CD4-positive, alpha-beta T cell treated with Interleukin-15 for 4 hours (primary cell): ENCODE data around the gene STOM.
A peak's percentile ranks its signal among the peaks of the same experiment; 100 is the strongest.
"Not testable (repeated sequence)": the region's sequence is repeated elsewhere in the genome, so short reads cannot be mapped to it uniquely, and the experiment has no call there.

ENCODE experiments used
- DNase-seq: peaks from one replicate; pipeline ENCODE4 v3.0.0-alpha.2; 2020; ENCODE audit warnings: low spot score

The STOM gene

DNA sequence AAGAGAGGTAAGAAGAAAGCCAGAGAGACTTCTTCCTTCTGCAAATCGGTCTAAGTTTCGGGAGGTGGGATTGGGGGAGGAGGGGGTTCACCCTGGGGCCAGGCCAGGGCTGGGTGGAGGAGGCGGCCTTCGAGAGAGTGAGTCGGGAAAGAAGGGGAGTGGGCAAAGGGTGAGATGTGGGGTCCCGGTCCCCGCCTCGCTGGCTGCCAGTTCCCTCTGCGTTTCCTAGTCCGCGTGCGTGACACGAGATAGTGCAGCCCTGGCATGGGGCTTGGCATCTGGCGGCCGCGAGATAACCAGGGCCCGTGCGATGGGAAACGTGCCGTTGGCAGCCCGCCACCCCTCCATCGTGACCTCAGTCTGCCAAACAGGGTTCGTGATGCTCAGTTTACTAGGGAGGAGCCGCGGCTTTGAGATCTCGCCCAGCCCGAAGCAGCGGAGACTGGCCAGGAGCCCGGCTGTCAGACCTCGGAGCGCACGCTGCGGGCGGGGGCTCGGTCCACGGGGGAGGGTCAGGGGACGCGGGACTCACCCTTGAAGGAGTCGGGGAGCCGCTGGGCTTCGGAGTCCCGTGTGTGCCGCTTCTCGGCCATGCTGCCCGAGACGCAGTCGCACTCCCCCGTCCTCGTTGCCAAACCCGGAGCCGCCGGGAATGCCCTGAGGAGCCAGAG lies at the start of gene STOM:
TSS of gene STOM (minus strand) at position 656 of the 671 bp plus-strand sequence. CDS start at position 593, 63 bp downstream.
- DNase-seq: peak; percentile 61

- no peak for DNase-seq
These were observed 41.9 kb upstream of the STOM start for GRCh38 chr9:121411993-121412392.

- no peak for DNase-seq
These were observed 35.8 kb upstream of the STOM start for GRCh38 chr9:121405899-121406298.

- no peak for DNase-seq
These were observed 34.9 kb upstream of the STOM start for GRCh38 chr9:121404906-121405305.

DNA sequence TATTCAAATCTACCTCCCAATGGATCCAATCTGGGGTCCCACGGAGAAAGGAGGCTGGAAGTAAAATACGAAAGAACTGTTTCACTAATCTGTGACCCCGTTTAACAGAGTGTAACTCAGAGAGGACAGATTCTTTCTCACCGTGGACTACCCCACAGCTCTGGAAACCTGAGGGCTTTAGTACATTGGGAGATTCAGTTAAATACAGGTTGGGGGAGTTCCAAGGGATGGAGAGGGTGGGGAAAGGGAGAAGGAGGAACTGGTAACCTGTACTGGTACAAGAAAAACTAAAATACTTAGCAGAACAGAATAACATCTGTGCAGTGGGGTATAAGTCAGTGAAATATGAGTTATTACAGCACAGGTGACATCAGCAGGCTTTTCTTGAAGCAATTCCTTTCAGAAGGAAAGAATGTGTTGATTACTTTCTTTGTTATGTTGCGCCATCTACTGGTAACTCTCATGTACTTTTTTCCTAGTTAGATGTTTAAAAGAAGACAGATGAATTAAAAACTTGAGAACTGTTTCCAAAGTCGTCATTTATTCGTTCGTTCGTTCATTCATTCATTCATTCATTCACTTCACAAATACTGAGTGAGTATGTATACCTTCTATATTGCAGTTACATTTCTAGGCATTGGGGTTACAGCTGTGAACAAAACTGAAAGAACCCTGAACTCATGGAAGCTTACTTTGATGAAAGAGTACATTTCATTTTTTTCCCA lies 30.0 kb upstream of the STOM start:
- peak; percentile 62 for DNase-seq

DNA sequence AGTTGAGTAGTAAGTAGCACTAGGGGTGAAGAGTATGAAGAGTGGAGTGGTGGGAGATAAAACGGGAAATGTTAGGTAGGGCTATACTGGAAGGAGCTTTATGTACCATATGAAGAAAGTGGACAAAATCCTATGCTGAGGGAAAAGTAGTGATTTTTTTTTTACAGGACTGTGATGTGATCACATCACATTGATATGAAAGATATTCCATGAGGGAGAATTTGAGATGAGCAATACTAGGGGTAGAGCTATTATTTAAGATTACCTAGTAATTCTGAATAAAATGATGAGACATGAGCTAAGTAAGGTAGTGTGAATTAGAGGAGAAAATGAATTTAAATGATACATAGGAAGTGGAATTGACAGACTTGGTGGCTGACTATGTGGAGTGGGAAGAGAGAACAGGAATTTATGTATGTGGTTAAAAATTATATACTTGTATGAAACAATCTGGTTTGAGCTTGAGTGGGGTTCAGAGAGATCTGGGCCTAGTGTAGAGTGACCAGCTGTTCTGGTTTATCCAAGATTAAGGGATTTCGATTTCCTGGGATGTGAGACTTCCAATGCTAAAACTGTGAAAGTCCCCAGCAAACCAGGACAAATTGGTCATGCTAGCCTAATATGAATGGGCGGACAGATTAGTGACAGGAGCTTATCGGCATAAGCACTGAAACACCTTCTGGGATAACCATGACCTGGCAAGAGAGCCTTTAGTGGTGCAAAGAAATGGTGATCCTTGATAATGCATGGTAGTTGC lies 29.3 kb upstream of the STOM start:
- DNase-seq: no peak

GRCh38 chr9:121398374-121398773 lies 28.3 kb upstream of the STOM start:
- DNase-seq: no peak

DNA sequence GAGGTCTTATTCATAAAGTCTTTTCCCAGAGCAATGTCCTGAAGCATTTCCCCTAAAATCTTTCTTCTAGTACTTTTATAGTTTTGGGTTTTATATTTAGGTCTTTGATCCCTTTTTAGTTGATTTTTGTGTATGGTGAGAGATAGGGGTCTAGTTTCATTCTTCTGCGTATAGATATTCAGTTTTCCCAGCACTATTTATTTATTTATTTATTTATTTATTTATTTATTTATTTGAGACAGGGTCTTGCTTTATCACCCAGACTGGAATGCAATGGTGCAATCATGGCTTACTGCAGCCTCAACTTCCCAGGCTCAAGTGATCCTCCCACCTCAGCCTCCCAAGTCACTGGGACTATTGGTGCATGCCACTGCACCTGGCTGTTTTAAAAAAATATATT lies 27.2 kb upstream of the STOM start:
- DNase-seq: not testable (repeated sequence)

DNA sequence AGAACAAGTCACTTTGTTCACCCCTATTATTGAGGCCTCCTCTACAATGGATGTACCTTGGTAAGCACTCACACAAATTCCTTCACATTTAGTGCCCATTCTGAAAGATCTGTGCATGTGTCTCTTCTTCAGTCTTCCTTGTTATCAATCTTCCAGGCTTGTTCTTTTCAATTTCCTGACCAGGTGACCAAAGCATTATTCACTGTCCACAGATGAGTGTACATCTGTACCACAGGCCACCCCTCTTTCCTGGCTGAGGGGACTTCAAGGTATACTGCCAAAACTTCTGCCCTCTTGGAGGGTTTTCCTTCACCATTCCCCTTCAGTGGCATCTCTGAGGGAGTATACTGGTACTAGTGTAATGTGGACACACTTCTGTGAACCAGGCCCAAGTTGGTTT lies 25.5 kb upstream of the STOM start:
- no peak for DNase-seq

DNA sequence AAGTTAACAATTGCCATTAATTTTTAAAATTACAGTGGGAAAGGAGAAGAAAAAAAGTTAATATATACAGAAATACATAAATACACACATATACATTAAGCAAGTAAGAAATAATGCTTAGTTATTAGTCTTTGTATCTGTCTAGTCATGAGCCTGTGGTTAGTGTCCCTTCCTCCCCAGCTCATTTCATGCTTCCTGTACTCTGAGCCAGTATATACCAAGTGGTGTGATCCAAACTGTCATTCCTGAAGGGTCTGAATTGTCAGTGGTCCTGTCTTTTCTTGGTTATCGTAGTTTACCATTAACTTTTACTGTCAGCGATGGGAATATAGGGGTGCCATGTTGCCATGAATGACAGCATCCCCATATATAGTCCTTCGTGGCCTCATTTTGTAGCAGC lies 24.2 kb upstream of the STOM start:
- no peak for DNase-seq

- no peak for DNase-seq
These were observed 23.3 kb upstream of the STOM start for GRCh38 chr9:121393318-121393717.

GRCh38 chr9:121390372-121390771 lies 20.3 kb upstream of the STOM start:
- DNase-seq: no peak

GRCh38 chr9:121388140-121388905 lies 18.3 kb upstream of the STOM start:
- DNase-seq: no peak

DNA sequence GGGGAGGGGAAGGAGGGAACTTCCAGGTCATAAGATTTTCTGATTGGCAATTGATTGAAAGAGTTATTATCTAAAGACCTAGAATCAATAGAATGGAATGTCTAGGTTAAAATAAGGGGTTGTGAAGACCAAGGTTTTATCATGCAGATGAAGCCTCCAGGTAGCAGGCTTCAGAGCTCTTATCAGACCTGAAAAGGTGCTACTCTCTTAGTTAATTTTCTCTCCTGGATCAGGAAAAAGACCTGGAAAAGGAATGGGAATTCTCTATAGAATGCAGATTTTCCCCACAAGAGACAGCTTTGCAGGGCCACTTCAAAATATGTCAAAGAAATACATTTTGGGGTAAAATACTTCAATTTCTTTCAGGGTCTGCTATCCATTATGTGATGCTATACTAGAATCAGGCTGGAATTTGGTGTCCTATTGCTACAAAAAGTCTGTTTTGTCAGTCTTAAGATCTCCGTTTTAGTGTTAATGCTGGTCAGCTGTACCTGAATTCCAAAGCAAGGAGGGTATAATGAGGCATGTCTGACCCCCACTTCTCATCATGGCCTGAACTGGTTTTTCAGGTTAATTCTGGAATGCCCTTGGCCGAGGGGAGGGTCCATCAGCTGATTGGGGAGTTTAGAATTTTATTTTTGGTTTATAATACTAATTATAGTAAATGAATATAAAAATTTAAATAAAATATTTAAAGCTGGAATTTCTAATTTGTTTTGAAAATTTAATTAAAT lies 16.6 kb upstream of the STOM start:
- no peak for DNase-seq

DNA sequence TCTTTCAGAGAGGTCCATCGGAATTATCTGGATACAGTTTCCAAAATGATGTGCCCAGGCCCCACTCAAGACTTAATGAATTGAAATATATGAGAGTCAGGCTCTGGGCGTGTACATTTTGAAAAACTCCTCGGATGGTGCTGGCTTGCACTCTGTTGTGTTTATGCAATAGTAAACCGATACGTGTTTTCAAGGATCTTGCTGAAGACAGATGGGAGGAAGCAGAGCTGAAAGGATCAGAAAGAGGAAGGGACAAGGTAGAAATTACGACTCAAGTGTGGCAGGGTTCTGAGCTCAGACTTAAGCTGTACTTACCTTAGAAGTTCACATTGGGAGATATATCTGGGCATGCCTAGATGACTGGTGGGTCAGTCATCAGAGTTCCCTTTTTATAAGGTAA lies 13.7 kb upstream of the STOM start:
- DNase-seq: no peak

DNA sequence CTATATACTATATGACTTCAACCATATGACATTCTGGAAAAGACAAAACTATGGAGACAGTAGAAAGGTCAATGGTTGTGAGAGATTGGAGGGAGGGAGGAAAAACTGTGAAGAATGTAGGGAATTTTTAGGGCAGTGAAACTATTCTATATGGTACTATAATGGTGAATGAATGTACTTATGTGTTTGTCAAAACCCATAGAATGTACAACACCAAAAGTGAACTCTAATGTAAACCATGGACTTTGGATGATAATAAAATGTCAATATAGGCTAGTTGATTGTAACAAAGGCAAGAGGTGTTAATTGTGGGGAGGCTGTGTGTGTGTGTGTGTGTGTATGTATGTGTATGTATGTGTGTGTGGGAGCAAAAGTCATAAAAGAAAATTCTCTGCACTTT lies 10.8 kb upstream of the STOM start:
- DNase-seq: no peak

GRCh38 chr9:121376214-121376830 lies 6.3 kb upstream of the STOM start:
- no peak for DNase-seq

DNA sequence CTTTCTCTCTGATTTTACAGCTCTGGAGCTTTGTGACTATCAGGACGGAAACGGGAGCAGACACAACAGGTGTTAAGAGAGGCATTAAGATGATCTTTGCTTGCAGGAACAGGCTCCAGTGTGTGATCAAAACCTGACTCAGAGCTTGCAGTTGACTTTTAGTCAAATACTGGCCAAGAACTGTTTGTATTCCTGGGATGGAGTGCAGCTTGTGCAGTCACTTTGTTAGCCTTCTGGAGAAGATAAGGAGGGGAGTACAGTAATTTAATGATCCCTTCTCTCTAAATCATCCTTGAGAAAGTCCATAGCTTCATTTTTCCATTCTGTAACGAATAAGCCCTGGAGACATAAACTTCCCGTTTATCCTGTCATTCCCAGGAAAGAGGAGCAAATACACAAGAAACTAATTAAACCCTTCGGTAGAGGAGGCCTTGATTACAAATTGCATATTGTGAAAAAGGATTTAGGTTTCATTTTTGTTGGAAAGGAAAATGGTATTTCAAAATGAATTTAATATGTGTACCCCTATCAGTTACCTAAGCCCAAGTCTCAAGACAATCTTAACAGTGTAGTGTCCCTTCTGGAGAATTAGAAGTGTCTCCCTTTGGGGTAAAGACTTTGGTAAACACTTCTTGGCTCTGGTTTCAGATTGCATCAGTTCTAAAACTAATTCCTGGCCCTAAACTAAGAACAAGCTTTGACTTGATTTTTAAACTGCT lies 3.1 kb upstream of the STOM start:
- no peak for DNase-seq

DNA sequence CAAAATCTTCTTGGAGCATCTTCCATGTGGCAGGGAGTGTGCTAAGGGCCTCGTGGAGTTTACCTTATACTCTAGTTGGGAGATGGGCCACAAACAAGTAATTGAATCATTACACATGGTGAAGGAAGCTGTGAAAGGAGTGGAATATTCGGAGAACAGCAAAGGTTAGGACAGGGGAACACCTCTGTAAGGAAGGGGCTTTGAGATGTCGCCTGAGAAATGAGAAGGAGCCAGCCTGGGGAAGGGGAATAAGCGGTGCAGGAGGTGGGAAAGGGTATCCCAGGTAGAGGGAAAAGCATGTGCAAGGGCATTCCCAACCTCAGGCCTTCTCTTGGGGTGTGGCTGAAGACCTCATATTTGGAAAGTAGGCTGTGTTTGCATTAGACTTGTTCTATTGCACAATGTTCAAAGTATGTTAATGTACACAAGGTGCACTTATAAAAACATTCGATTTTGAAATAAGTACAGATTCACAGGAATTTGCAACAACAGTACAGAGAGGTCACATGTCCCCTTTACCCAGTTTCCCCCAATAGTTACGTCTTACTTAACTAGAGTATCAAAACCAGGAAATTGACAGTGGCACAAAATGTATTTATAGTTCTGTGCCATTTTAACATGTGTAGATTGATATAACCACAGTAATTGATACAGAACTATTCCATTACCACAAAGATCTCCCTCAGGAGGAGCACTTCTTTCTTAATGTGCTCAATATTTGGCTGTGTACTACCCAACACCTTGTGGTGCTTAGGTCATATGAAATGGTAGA lies 2.4 kb upstream of the STOM start:
- no peak for DNase-seq
